GM12878 (cell line): Measurements from ENCODE around the gene RAET1E.
"Not testable (repeated sequence)": the region's sequence is repeated elsewhere in the genome, so short reads cannot be mapped to it uniquely, and the experiment has no call there.

Source experiments
- DPF2 ChIP-seq: fragments of 450-650 bp; IDR thresholded peaks from 2 replicates; pipeline ENCODE4 v1.6.1; 2017; ENCODE audit warnings: mild to moderate bottlenecking
- EP300 ChIP-seq, 2 experiments: fragments of 150-350 bp in 1 of 2; IDR thresholded peaks; 2 replicates each; pipeline ENCODE4 v1.6.1; 2011 to 2012; ENCODE audit warnings: low read depth in 2 of 2, low read length in 2 of 2, borderline replicate concordance in 1 of 2, improper control_type of control experiment in 1 of 2, inconsistent platforms in 1 of 2; ENCODE audit not compliant: control insufficient read depth in 1 of 2
- ETV6 ChIP-seq, 2 experiments: fragments of 450-650 bp in 1 of 2; IDR thresholded peaks in 1 of 2; conservative IDR thresholded peaks in 1 of 2; 2 replicates each; pipeline ENCODE4 v1.6.1; 2014; ENCODE audit warnings: antibody characterized with exemption in 1 of 2, borderline replicate concordance in 1 of 2, low read depth in 1 of 2, mild to moderate bottlenecking in 1 of 2, moderate library complexity in 1 of 2
- EZH2 ChIP-seq: IDR thresholded peaks from 2 replicates; pipeline ENCODE4 v1.6.1; 2012; ENCODE audit warnings: low read depth, mild to moderate bottlenecking, control low read depth, inconsistent platforms, low read length, borderline replicate concordance; ENCODE audit not compliant: control insufficient read depth
- KDM1A ChIP-seq: fragments of 200-600 bp; sonication (generic); IDR thresholded peaks from 2 replicates; pipeline ENCODE4 v1.6.1; 2016; ENCODE audit warnings: borderline replicate concordance
- MYC ChIP-seq: IDR thresholded peaks from 2 replicates; pipeline ENCODE4 v1.6.1; 2011; ENCODE audit warnings: mild to moderate bottlenecking, low read length, moderate library complexity, inconsistent platforms; ENCODE audit not compliant: insufficient read depth, insufficient replicate concordance, insufficient read length, severe bottlenecking
- REST ChIP-seq: IDR thresholded peaks from 2 replicates; pipeline ENCODE4 v1.6.1; 2012; ENCODE audit warnings: mild to moderate bottlenecking, low read depth, low read length
- SIN3A ChIP-seq: IDR thresholded peaks from 2 replicates; pipeline ENCODE4 v1.6.1; 2012; ENCODE audit warnings: low read depth, low read length, improper control_type of control experiment
- TCF12 ChIP-seq: IDR thresholded peaks from 2 replicates; pipeline ENCODE4 v1.6.1; 2011; ENCODE audit warnings: low read depth, mild to moderate bottlenecking, low read length
- ZBTB40 ChIP-seq: fragments of 450-650 bp; IDR thresholded peaks from 2 replicates; pipeline ENCODE4 v1.6.1; 2016; ENCODE audit warnings: mild to moderate bottlenecking, moderate library complexity, borderline replicate concordance
- ZNF687 ChIP-seq: fragments of 450-650 bp; IDR thresholded peaks from 2 replicates; pipeline ENCODE4 v1.6.1; 2017; ENCODE audit warnings: mild to moderate bottlenecking, moderate library complexity

- not testable (repeated sequence) for TF ChIP-seq ETV6 (conservative IDR thresholded peaks at IDR 0.05 in 1 of 2, IDR thresholded peaks at IDR 0.05 in 1 of 2; ENCODE audit: borderline replicate concordance in 1 of 2, low read depth in 1 of 2); EP300 (IDR thresholded peaks at IDR 0.05; ENCODE audit: borderline replicate concordance in 1 of 2, control insufficient read depth in 1 of 2, low read depth in 2 of 2, low read length in 2 of 2); REST; MYC; KDM1A; EZH2; SIN3A; DPF2; TCF12; ZBTB40; ZNF687
Observed at GRCh38 chr6:149848343-149848742, 49.6 kb downstream of the RAET1E start.
